NB4 (cell line): ENCODE measurements around the gene NTHL1.

ENCODE experiments used
- MYC ChIP-seq: IDR thresholded peaks from 2 replicates; pipeline ENCODE4 v1.6.1; 2011; ENCODE audit warnings: low read depth, low read length
- POLR2A ChIP-seq: IDR thresholded peaks from 2 replicates; pipeline ENCODE4 v1.6.1; 2011; ENCODE audit warnings: mild to moderate bottlenecking; ENCODE audit not compliant: insufficient read length; ENCODE audit errors: extremely low read depth
- TF ChIP-seq, protein P1 (sequence below): IDR thresholded peaks from one replicate; pipeline ENCODE4 v1.5.1; 2012; ENCODE audit warnings: low read depth, low read length
- TF ChIP-seq, protein P2 (sequence below): IDR thresholded peaks from 2 replicates; pipeline ENCODE4 v1.6.1; 2011; ENCODE audit warnings: low read depth, low read length

DNA sequence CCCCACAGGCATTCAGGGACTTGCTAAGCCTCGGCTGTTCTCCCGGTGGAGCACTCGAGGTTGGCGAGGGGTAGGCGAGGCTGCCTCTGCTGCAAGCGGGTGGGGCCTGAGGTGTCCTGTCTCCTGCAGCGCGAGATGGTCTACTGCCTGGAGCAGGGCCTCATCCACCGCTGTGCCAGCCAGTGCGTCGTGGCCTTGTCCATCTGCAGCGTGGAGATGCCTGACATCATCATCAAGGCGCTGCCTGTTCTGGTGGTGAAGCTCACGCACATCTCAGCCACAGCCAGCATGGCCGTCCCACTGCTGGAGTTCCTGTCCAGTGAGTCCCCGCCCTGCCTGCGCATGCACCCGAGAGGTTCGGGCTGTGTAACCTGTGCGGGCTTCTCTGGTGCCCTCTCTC, 26.4 kb upstream of the NTHL1 start:
- TF ChIP-seq, protein P1, sequence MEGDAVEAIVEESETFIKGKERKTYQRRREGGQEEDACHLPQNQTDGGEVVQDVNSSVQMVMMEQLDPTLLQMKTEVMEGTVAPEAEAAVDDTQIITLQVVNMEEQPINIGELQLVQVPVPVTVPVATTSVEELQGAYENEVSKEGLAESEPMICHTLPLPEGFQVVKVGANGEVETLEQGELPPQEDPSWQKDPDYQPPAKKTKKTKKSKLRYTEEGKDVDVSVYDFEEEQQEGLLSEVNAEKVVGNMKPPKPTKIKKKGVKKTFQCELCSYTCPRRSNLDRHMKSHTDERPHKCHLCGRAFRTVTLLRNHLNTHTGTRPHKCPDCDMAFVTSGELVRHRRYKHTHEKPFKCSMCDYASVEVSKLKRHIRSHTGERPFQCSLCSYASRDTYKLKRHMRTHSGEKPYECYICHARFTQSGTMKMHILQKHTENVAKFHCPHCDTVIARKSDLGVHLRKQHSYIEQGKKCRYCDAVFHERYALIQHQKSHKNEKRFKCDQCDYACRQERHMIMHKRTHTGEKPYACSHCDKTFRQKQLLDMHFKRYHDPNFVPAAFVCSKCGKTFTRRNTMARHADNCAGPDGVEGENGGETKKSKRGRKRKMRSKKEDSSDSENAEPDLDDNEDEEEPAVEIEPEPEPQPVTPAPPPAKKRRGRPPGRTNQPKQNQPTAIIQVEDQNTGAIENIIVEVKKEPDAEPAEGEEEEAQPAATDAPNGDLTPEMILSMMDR = no peak
- TF ChIP-seq POLR2A = no peak
- no peak for TF ChIP-seq MYC
- TF ChIP-seq, protein P2, sequence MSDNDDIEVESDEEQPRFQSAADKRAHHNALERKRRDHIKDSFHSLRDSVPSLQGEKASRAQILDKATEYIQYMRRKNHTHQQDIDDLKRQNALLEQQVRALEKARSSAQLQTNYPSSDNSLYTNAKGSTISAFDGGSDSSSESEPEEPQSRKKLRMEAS = no peak
